ENCODE data around the gene PPIL4. TPM values are rescaled to one million over a fixed set of nuclear protein-coding genes. Genes with fewer than 3 reads are reported as not detected.

The PPIL4 gene
- total RNA-seq, 1 donor from 2014 or later, result 8.9 TPM

- Histone ChIP-seq H3K27ac (no peak overlapping the region), H3K9me3 (no peaks in the 10 kb centered on the region), H3K4me3 (no peak overlapping the region), H3K36me3 (peaks cover 8 to 34% of the 10 kb centered on the region in 2 donors), H3K27me3 (no peaks in the 10 kb centered on the region), H3K4me1 (no peaks in the 10 kb centered on the region)
- TF ChIP-seq CTCF (IDR thresholded peaks at IDR 0.05), result no peak
- no peak for DNase-seq (ENCODE audit: low spot score in 2 of 2)
- intact Hi-C loops (cut with DNase I), result no loop called here
Observed at GRCh38 chr6:149503872-149504271, 42.0 kb downstream of the PPIL4 start.

GRCh38 chr6:149503276-149503675, 42.6 kb downstream of the PPIL4 start:
- H3K27ac ChIP-seq, result no peak overlapping the region
- no peaks in the 10 kb centered on the region for H3K27me3 ChIP-seq
- no peak for TF ChIP-seq CTCF (IDR thresholded peaks at IDR 0.05)
- intact Hi-C loops (cut with DNase I), result no loop called here
- H3K4me3 ChIP-seq, result no peak overlapping the region
- no peak for DNase-seq (ENCODE audit: low spot score in 2 of 2)
- no peaks in the 10 kb centered on the region for H3K4me1 ChIP-seq
- no peaks in the 10 kb centered on the region for H3K9me3 ChIP-seq
- peaks cover 8 to 34% of the 10 kb centered on the region in 2 donors for H3K36me3 ChIP-seq

- H3K4me1 ChIP-seq, result no peaks in the 10 kb centered on the region
- intact Hi-C loops (cut with DNase I), result no loop called here
- DNase-seq (ENCODE audit: low spot score in 2 of 2), result no peak
- H3K36me3 ChIP-seq, result peaks cover 8 to 30% of the 10 kb centered on the region in 2 donors
- no peaks in the 10 kb centered on the region for H3K9me3 ChIP-seq
- no peaks in the 10 kb centered on the region for H3K27me3 ChIP-seq
- no peak for TF ChIP-seq CTCF (IDR thresholded peaks at IDR 0.05)
- H3K4me3 ChIP-seq, result no peak overlapping the region
- no peak overlapping the region for H3K27ac ChIP-seq
Observed at GRCh38 chr6:149501768-149502167, 44.1 kb downstream of the PPIL4 start.

- no peak for DNase-seq (ENCODE audit: low spot score in 2 of 2)
- intact Hi-C loops (cut with DNase I), result no loop called here
- H3K4me3 ChIP-seq, result no peak overlapping the region
- H3K27me3 ChIP-seq, result no peaks in the 10 kb centered on the region
- H3K9me3 ChIP-seq, result no peaks in the 10 kb centered on the region
- TF ChIP-seq CTCF (IDR thresholded peaks at IDR 0.05), result no peak
- H3K4me1 ChIP-seq, result no peaks in the 10 kb centered on the region
- no peak overlapping the region for H3K27ac ChIP-seq
- peaks cover 8 to 24% of the 10 kb centered on the region in 2 donors for H3K36me3 ChIP-seq
Observed at GRCh38 chr6:149501201-149501600, 44.6 kb downstream of the PPIL4 start.

- intact Hi-C loops (cut with DNase I), result no loop called here
- H3K27me3 ChIP-seq, result no peaks in the 10 kb centered on the region
- H3K4me1 ChIP-seq, result no peaks in the 10 kb centered on the region
- DNase-seq (ENCODE audit: low spot score in 2 of 2), result no peak
- TF ChIP-seq CTCF (IDR thresholded peaks at IDR 0.05), result no peak
- no peak overlapping the region for H3K27ac ChIP-seq
- no peaks in the 10 kb centered on the region for H3K9me3 ChIP-seq
- peaks cover 0 to 13% of the 10 kb centered on the region in 2 donors for H3K36me3 ChIP-seq
- no peak overlapping the region for H3K4me3 ChIP-seq
Observed at GRCh38 chr6:149500096-149500495, 45.7 kb downstream of the PPIL4 start.

GRCh38 chr6:149499066-149499465, 46.8 kb downstream of the PPIL4 start:
- no peak overlapping the region for H3K27ac ChIP-seq

More at GRCh38 chr6:149499066-149499465, 46.8 kb downstream of the PPIL4 start:
- H3K9me3 ChIP-seq, result no peaks in the 10 kb centered on the region
- no peak for TF ChIP-seq CTCF (IDR thresholded peaks at IDR 0.05)
- no peaks in the 10 kb centered on the region for H3K27me3 ChIP-seq
- DNase-seq (ENCODE audit: low spot score in 2 of 2), result no peak
- intact Hi-C loops (cut with DNase I), result no loop called here
- no peaks in the 10 kb centered on the region for H3K4me1 ChIP-seq
- peaks cover 0 to 3% of the 10 kb centered on the region in 2 donors for H3K36me3 ChIP-seq
- no peak overlapping the region for H3K4me3 ChIP-seq
